Upper lobe of left lung (tissue), 4 donors: Measurements from ENCODE around the gene ARHGEF4.

Experiments
- CTCF ChIP-seq, 6 experiments: fragments of 450-650 bp in 4 of 6; fragments of 200-600 bp in 2 of 6; sonication (generic) in 2 of 6; IDR thresholded peaks; one replicate each; pipeline ENCODE4 v1.5.1; 2016 to 2019; ENCODE audit warnings: antibody characterized with exemption in 6 of 6
- EP300 ChIP-seq, 4 donors: sonication (generic); formaldehyde crosslinking; IDR thresholded peaks; one replicate each; pipeline ENCODE4 v1.5.1; 2017; ENCODE audit warnings: antibody characterized with exemption in 4 of 4, control low read depth in 2 of 4
- POLR2A ChIP-seq, 4 donors: fragments of 450-650 bp; IDR thresholded peaks; one replicate each; pipeline ENCODE4 v1.5.1; 2016 to 2017; ENCODE audit warnings: antibody characterized with exemption in 4 of 4, mild to moderate bottlenecking in 2 of 4
- POLR2AphosphoS5 ChIP-seq, 2 donors: sonication (generic); formaldehyde crosslinking; IDR thresholded peaks; one replicate each; pipeline ENCODE4 v1.5.1; 2017; ENCODE audit warnings: antibody characterized with exemption in 2 of 2

GRCh38 chr2:130813722-130814121 is 23.0 kb upstream of the ARHGEF4 start:
- no peak for TF ChIP-seq CTCF (IDR thresholded peaks at IDR 0.05)
- no peak for TF ChIP-seq POLR2A (IDR thresholded peaks at IDR 0.05)
- TF ChIP-seq POLR2AphosphoS5 (IDR thresholded peaks at IDR 0.05): no peak
- TF ChIP-seq EP300 (IDR thresholded peaks at IDR 0.05): no peak
